Measurements from ENCODE around the gene JAZF1. TPM values are rescaled to one million over a fixed set of nuclear protein-coding genes. Genes with fewer than 3 reads are reported as not detected.

JAZF1 gene
- total RNA-seq, 1 donor from 2014 or later: 4.7 TPM

- intact Hi-C loops (cut with micrococcal nuclease): no loop called here
Measured at GRCh38 chr7:27802999-27803398, 377.6 kb downstream of the JAZF1 start.

DNA sequence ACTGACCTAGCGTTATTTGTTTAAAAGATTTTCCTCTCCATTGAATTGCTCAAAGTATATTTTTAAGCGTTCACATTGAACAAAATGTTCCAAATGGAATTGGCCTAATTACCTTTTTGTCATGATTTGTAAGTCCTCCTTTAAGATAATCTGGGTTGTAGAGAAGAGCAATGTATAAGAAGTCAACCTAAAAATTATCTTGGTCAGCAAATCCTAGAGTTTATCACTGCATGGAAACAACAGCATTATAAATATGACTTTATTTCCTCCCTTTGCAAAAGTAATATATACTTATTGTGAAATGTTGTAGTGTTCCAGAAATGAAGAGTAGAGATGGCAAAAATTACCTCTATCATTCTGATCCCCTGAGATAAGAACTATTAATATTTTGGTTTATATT lies 381.4 kb downstream of the JAZF1 start:
- intact Hi-C loops (cut with micrococcal nuclease): no loop called here

DNA sequence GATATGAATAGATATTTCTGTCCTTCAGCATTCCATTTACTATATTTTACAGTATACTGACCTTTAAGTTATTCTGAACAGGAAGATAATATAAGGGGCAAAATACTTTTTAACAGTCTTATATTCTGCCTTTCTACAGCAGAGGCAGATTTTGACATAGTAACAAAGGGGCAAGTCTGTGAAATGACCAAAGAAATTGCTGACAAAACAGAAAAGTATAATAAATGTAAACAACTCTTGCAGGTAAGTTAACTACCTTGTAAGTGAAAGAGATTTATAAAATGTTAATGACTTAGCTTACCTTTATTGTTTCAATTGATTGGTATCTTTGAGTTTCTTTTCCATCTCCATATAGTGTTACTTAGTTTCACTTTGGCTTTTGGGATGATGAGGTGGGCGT lies 384.6 kb downstream of the JAZF1 start:
- intact Hi-C loops (cut with micrococcal nuclease): no loop called here

GRCh38 chr7:27793780-27794179 lies 386.8 kb downstream of the JAZF1 start:
- intact Hi-C loops (cut with micrococcal nuclease): no loop called here

- intact Hi-C loops (cut with micrococcal nuclease): no loop called here
Measured at GRCh38 chr7:27788437-27788836, 392.2 kb downstream of the JAZF1 start.

DNA sequence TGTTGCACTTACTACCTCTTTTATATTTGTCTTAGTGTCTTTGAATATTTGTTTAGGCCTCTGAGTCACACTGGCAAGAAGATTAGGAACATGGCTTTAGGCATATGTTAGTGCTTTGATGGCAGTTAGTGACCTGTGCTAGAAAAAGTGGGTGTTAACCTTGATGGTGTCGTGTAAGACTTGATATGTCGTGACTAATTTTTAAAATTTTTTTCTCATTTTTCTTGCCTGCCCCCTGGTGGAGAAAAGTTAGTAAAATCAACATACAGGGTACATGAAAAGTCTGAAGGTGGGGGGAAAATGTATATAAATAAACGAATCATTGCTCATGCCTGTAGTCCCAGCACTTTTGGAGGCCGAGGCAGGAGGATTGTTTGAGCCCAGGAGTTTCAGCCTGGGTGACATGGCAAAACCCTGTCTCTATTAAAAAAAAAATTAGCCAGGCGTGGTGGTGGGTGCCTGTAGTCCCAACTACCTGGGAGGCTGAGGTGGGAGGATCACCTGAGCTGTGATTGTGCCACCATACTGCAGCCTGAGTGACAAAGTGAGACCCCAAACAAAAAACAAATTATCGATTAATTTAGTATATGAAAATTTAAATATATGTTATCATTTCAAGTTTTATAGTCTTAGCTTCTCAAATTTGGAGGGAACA lies 396.1 kb downstream of the JAZF1 start:
- intact Hi-C loops (cut with micrococcal nuclease): loop anchor here (1.0 to 2.0 kb wide), 6 partner anchors 45 to 588 kb away; partner anchors contain the start of gene HIBADH

GRCh38 chr7:27782849-27783248 lies 397.7 kb downstream of the JAZF1 start:
- intact Hi-C loops (cut with micrococcal nuclease): loop anchor here (1.0 kb wide), 1 partner anchor 9 kb away; no protein-coding TSS in a partner anchor

DNA sequence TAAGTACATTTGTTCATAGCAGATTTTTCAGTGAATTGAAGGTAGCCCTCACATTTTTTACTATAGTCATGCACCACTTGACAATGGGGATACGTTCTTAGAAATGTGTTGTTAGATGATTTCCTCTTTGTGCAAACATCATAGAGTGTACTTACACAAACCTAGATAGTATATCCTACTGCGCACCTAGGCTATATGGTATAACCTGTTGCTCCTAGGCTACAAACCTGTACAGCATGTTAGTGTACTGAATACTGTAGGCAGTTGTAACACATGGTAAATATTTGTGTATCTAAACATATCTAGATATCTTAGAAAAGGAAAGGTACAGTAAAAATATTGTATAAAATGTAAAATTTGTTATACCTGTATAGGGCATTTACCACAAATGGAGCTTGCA lies 399.4 kb downstream of the JAZF1 start:
- intact Hi-C loops (cut with micrococcal nuclease): no loop called here

Other genes starting within 250 kb of the JAZF1 start
- gene CREB5, start 231.7 kb upstream of the JAZF1 start, total RNA-seq: not detected in 2 replicates

All from T-helper 1 cell treated with Interleukin-12 subunit alpha and Interleukin-12 subunit beta and Interleukin-4 antibody, amounts not matched to agents 30 ng/mL and 1 ng/mL, for 36 hours (primary cell).